CD4-positive, alpha-beta memory T cell (primary cell): ENCODE measurements around the gene MT1B. TPM values are rescaled to one million over a fixed set of nuclear protein-coding genes. Genes with fewer than 3 reads are reported as not detected.
"Not testable (repeated sequence)": the region's sequence is repeated elsewhere in the genome, so short reads cannot be mapped to it uniquely, and the experiment has no call there.

ENCODE experiments used
- CTCF ChIA-PET: fragments of 350-600 bp; sonication (Branson Sonifier 250); formaldehyde crosslinking; loops from one replicate; lab custom pipeline; 2021; ENCODE audit warnings: inconsistent platforms; ENCODE audit not compliant: partially characterized antibody; lab: Charles Lee
- POLR2A ChIA-PET: fragments of 350-600 bp; sonication (Branson Sonifier 250); formaldehyde crosslinking; loops from one replicate; lab custom pipeline; 2021; ENCODE audit not compliant: partially characterized antibody; lab: Charles Lee
- DNase-seq, 5 donors: peaks; one replicate each; pipeline versions ENCODE4 v3.0.0 to v3.0.0-alpha.2; 2020 to 2022; ENCODE audit warnings: mixed read lengths in 1 of 5
- H3K27ac ChIP-seq: one replicate; pipeline ENCODE4 v1.7.0; 2013; ENCODE audit warnings: low read depth, low read length
- H3K27me3 ChIP-seq: 2 replicates; pipeline ENCODE4 v1.7.0; 2013; ENCODE audit warnings: mild to moderate bottlenecking, low read length, moderate library complexity; ENCODE audit not compliant: insufficient read depth
- H3K36me3 ChIP-seq: 2 replicates; pipeline ENCODE4 v1.7.0; 2013; ENCODE audit warnings: mild to moderate bottlenecking, low read length, moderate library complexity; ENCODE audit not compliant: insufficient read depth
- H3K4me1 ChIP-seq: 2 replicates; pipeline ENCODE4 v1.7.0; 2013; ENCODE audit warnings: mild to moderate bottlenecking, low read length, moderate library complexity; ENCODE audit not compliant: insufficient read depth
- H3K4me3 ChIP-seq, 2 donors: one replicate each; pipeline ENCODE4 v1.7.0; 2013; ENCODE audit warnings: low read length in 2 of 2, mild to moderate bottlenecking in 1 of 2
- H3K9me3 ChIP-seq, 2 donors: one replicate each; pipeline ENCODE4 v1.7.0; 2013; ENCODE audit warnings: low read length in 2 of 2, control low read depth in 1 of 2; ENCODE audit not compliant: control insufficient read depth in 1 of 2
- H3K27ac Mint-ChIP-seq, 7 donors: one replicate each; pipeline ENCODE4 v1.8.0; 2020 to 2021; ENCODE audit warnings: mixed read lengths in 7 of 7, mild to moderate bottlenecking in 6 of 7, inconsistent platforms in 3 of 7, moderate library complexity in 3 of 7
- H3K27me3 Mint-ChIP-seq, 2 donors: one replicate each; pipeline ENCODE4 v1.8.0; 2020 to 2021; ENCODE audit warnings: mixed read lengths in 2 of 2
- H3K36me3 Mint-ChIP-seq, 2 donors: one replicate each; pipeline ENCODE4 v1.8.0; 2020 to 2021; ENCODE audit warnings: mixed read lengths in 2 of 2, inconsistent platforms in 1 of 2, mild to moderate bottlenecking in 1 of 2
- H3K4me1 Mint-ChIP-seq, 4 donors: one replicate each; pipeline ENCODE4 v1.8.0; 2020 to 2021; ENCODE audit warnings: mixed read lengths in 4 of 4, mild to moderate bottlenecking in 1 of 4
- H3K4me3 Mint-ChIP-seq, 8 donors: one replicate each; pipeline ENCODE4 v1.8.0; 2020 to 2021; ENCODE audit warnings: mixed read lengths in 8 of 8, mild to moderate bottlenecking in 7 of 8, moderate library complexity in 6 of 8, inconsistent platforms in 3 of 8
- H3K9me3 Mint-ChIP-seq, 8 donors: one replicate each; pipeline ENCODE4 v1.8.0; 2020 to 2021; ENCODE audit warnings: mixed read lengths in 8 of 8, mild to moderate bottlenecking in 5 of 8, inconsistent platforms in 3 of 8, moderate library complexity in 1 of 8
- intact Hi-C: fragments of 100-400 bp; cut with micrococcal nuclease; formaldehyde crosslinking; loops from one replicate; pipeline ENCODE4 v1.15.1; 2023
- polyA plus RNA-seq, 2 donors: library from polyadenylated mRNA; unstranded; fragments of 300-500 nt; fragmentation: Illumina TruSeq; gene quantifications; one replicate each; pipeline ENCODE4 v1.2.3, GENCODE V29; 2021
- total RNA-seq, 2 experiments: library from RNA; stranded (reverse); gene quantifications; one replicate each; pipeline ENCODE4 v1.2.3, GENCODE V29; 2021

The MT1B gene
- total and polyA plus RNA-seq, 4 experiments from 2014 or later = not detected

- Histone ChIP-seq H3K4me3 (peak overlapping the region; percentile 23 to 43), H3K27me3 (peaks cover 7% of the 10 kb centered on the region), H3K9me3 (no peaks in the 10 kb centered on the region), H3K27ac (no peak overlapping the region), H3K4me1 (peaks cover 26% of the 10 kb centered on the region), H3K36me3 (no peaks in the 10 kb centered on the region)
- DNase-seq = peak in 2 of 5 donors; percentile 18 to 23
- Mint-ChIP-seq H3K27me3 (peaks cover 5 to 10% of the 10 kb centered on the region in 2 donors), H3K4me1 (peaks cover 20 to 35% (median 28%) of the 10 kb centered on the region in 4 donors), H3K27ac (peak overlapping the region; percentile 49 to 95 (median 84)), H3K36me3 (peaks cover 2 to 5% of the 10 kb centered on the region in 2 donors), H3K4me3 (peak overlapping the region; percentile 84 to 90 (median 87)), H3K9me3 (no peaks in the 10 kb centered on the region)
- CTCF ChIA-PET = interaction anchor here (1.1 to 2.4 kb wide), 2 partner anchors 13 to 39 kb away, joined by 3 to 5 read pairs; no protein-coding TSS in a partner anchor
- POLR2A ChIA-PET = interaction anchor here (0.9 to 2.1 kb wide), 5 partner anchors 14 to 54 kb away, joined by 3 to 10 read pairs (median 3); partner anchors contain the start of genes MT1X and MT2A
- intact Hi-C loops = loop anchor here (2.0 kb wide), 1 partner anchor 20 kb away; the partner anchor contains the start of gene MT1X
Observed at GRCh38 chr16:56662357-56663354, 11.0 kb downstream of the MT1B start.

GRCh38 chr16:56664506-56664905, 12.8 kb downstream of the MT1B start:
- Mint-ChIP-seq H3K9me3 (no peaks in the 10 kb centered on the region), H3K36me3 (peaks cover 1 to 6% of the 10 kb centered on the region in 2 donors), H3K27me3 (peaks cover 18 to 25% of the 10 kb centered on the region in 2 donors), H3K4me1 (peaks cover 15 to 40% (median 29%) of the 10 kb centered on the region in 4 donors), H3K27ac (no peak overlapping the region), H3K4me3 (no peak overlapping the region)
- H3K27me3 ChIP-seq = peaks cover 25% of the 10 kb centered on the region
- H3K4me3 ChIP-seq = no peak overlapping the region
- ChIA-PET POLR2A (no interaction called here), CTCF (no interaction called here)
- H3K36me3 ChIP-seq = no peaks in the 10 kb centered on the region
- no peak for DNase-seq
- no peaks in the 10 kb centered on the region for H3K9me3 ChIP-seq
- intact Hi-C loops = no loop called here
- peaks cover 23% of the 10 kb centered on the region for H3K4me1 ChIP-seq
- H3K27ac ChIP-seq = no peak overlapping the region

GRCh38 chr16:56665286-56666261, 13.9 kb downstream of the MT1B start:
- H3K4me3 Mint-ChIP-seq, POLR2A ChIA-PET, H3K36me3 ChIP-seq, intact Hi-C loops, H3K27ac Mint-ChIP-seq, CTCF ChIA-PET, H3K9me3 Mint-ChIP-seq, DNase-seq, H3K36me3 Mint-ChIP-seq, H3K9me3 ChIP-seq, H3K4me3 ChIP-seq, H3K27ac ChIP-seq: not testable (repeated sequence)
- Mint-ChIP-seq H3K4me1 (peaks cover 15 to 41% (median 29%) of the 10 kb centered on the region in 4 donors), H3K27me3 (peaks cover 25 to 29% of the 10 kb centered on the region in 2 donors)
- peaks cover 32% of the 10 kb centered on the region for H3K27me3 ChIP-seq
- peaks cover 27% of the 10 kb centered on the region for H3K4me1 ChIP-seq

GRCh38 chr16:56667581-56668571, 16.2 kb downstream of the MT1B start, which contains the start of gene MT1G:
TSS of gene MT1G (minus strand) at chr16:56668065. CDS start at chr16:56667993, 72 bp downstream.
- Mint-ChIP-seq H3K4me3 (peak within 1 kb of the TSS in 6 of 8 donors; percentile 21 to 76 (median 31)), H3K36me3 (peaks cover 1 to 6% of the 10 kb centered on the region in 2 donors), H3K9me3 (no peaks in the 10 kb centered on the region), H3K4me1 (peaks cover 9 to 29% (median 18%) of the 10 kb centered on the region in 4 donors), H3K27ac (peak within 1 kb of the TSS in 1 of 7 donors; percentile 38), H3K27me3 (peaks cover 33 to 46% of the 10 kb centered on the region in 2 donors)
- POLR2A ChIA-PET = interaction anchor here (0.9 kb wide), 1 partner anchor 24 kb away, joined by 3 read pairs; no protein-coding TSS in a partner anchor
- no peak within 1 kb of the TSS for H3K27ac ChIP-seq
- intact Hi-C loops = no loop called here
- no peaks in the 10 kb centered on the region for H3K9me3 ChIP-seq
- peaks cover 18% of the 10 kb centered on the region for H3K4me1 ChIP-seq
- CTCF ChIA-PET = no interaction called here
- H3K36me3 ChIP-seq = no peaks in the 10 kb centered on the region
- no peak for DNase-seq
- peaks cover 32% of the 10 kb centered on the region for H3K27me3 ChIP-seq
- H3K4me3 ChIP-seq = no peak within 1 kb of the TSS

GRCh38 chr16:56669005-56669839, 17.5 kb downstream of the MT1B start, which contains the start of gene MT1H:
TSS of gene MT1H (plus strand) at chr16:56669814. CDS start at chr16:56669885, 71 bp downstream.
- H3K4me1 Mint-ChIP-seq = peaks cover 4 to 23% (median 15%) of the 10 kb centered on the region in 4 donors
- H3K4me3 Mint-ChIP-seq = peak within 1 kb of the TSS in 4 of 8 donors; percentile 17 to 76 (median 41)
- no peak within 1 kb of the TSS for H3K27ac Mint-ChIP-seq
- H3K27me3 Mint-ChIP-seq = peaks cover 33 to 52% of the 10 kb centered on the region in 2 donors
- H3K9me3 Mint-ChIP-seq = no peaks in the 10 kb centered on the region
- H3K4me1 ChIP-seq = peaks cover 13% of the 10 kb centered on the region
- ChIA-PET POLR2A (interaction anchor here (1.3 to 1.4 kb wide), 2 partner anchors 10 to 13 kb away, joined by 3 read pairs; partner anchors contain the start of gene MT1X), CTCF (interaction anchor here (1.5 kb wide), 1 partner anchor 93 kb away, joined by 3 read pairs; no protein-coding TSS in a partner anchor)
- peaks cover 32% of the 10 kb centered on the region for H3K27me3 ChIP-seq
- no peak for DNase-seq
- no peak within 1 kb of the TSS for H3K27ac ChIP-seq
- H3K36me3 ChIP-seq = no peaks in the 10 kb centered on the region
- intact Hi-C loops = no loop called here
- no peaks in the 10 kb centered on the region for H3K9me3 ChIP-seq
- peaks cover 1 to 6% of the 10 kb centered on the region in 2 donors for H3K36me3 Mint-ChIP-seq
- H3K4me3 ChIP-seq = no peak within 1 kb of the TSS
